WI38 (cell line): ENCODE results near the gene WNT7B.

Source experiments
- H3K4me3 ChIP-seq: 2 replicates; pipeline ENCODE4 v1.5.1; 2011; ENCODE audit warnings: low read depth, mild to moderate bottlenecking, control low read depth, low read length
- CTCF ChIP-seq: IDR thresholded peaks from 2 replicates; pipeline ENCODE4 v1.5.1; 2012; ENCODE audit warnings: low read depth, mild to moderate bottlenecking, control low read depth, low read length

The WNT7B gene

GRCh38 chr22:45907996-45908395 is 69.0 kb downstream of the WNT7B start:
- H3K4me3 ChIP-seq: no peak overlapping the region
- TF ChIP-seq CTCF: no peak

GRCh38 chr22:45907378-45907777 is 69.6 kb downstream of the WNT7B start:
- no peak for TF ChIP-seq CTCF
- no peak overlapping the region for H3K4me3 ChIP-seq

GRCh38 chr22:45906946-45907345 is 70.0 kb downstream of the WNT7B start:
- no peak overlapping the region for H3K4me3 ChIP-seq
- TF ChIP-seq CTCF: no peak

GRCh38 chr22:45905924-45906865 is 70.8 kb downstream of the WNT7B start:
- no peak for TF ChIP-seq CTCF

GRCh38 chr22:45905326-45905923 is 71.5 kb downstream of the WNT7B start:
- TF ChIP-seq CTCF: no peak
- no peak overlapping the region for H3K4me3 ChIP-seq

More at GRCh38 chr22:45905924-45906865, 70.8 kb downstream of the WNT7B start:
- no peak overlapping the region for H3K4me3 ChIP-seq

- H3K4me3 ChIP-seq: no peak overlapping the region
- TF ChIP-seq CTCF: no peak
Measured at GRCh38 chr22:45904236-45904635, 72.7 kb downstream of the WNT7B start.
